ENCODE data around the gene HDAC10. TPM values are rescaled to one million over a fixed set of nuclear protein-coding genes. Genes with fewer than 3 reads are reported as not detected.
A peak's percentile ranks its signal among the peaks of the same experiment; 100 is the strongest.

Gene HDAC10
- total RNA-seq, 5 donors from 2014 or later (not counting 1 experiment from before 2014, with no cell fraction given): 101 to 152 (median 128) TPM

DNA sequence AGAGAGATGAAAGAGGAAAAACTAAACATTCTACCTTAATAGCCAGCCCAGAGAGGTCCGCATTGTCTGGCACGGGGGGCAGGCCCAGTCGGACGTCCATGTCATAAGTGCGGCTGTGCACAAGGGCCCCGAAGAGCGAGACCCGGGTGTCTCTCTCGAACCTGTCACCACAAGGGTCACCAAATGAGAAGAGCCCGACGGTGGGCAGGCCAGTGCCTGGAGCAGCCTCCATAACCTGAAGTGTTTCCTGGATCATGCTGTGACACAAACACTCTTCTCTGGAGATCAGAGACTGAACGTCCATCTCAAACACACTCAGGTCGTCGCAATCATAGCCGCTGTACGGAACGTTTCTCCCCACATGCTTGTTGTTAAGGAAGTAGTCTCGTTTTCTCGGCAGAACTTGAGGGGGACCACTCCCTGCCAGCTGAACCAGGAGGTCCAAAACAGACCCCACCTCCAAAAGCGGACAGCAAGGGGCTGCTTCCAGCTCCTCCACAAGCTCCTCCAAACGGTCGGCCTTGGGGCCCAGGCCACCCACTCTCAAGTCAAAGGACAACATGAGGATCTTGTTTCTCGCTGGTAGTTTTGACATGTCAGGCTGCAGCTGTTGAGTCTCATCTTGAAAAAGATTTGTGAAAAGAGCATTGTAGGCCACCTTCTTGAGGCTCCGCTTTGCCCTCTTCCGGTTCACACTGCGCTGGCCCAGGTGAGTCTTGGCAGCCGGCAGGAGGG is 7.2 kb downstream of the HDAC10 start:
- no peaks in the 10 kb centered on the region for H3K27me3 Mint-ChIP-seq
- ATAC-seq (replicated peaks in 1 of 4): peak in 3 of 4 experiments; percentile 49 to 58 (median 52)
- Histone ChIP-seq H3K4me3 (ENCODE audit: control insufficient read depth in 1 of 2, extremely low read depth in 1 of 2, low read length in 1 of 2) (peak overlapping the region; percentile 77 to 82), H3K9me3 (no peaks in the 10 kb centered on the region), H3K27me3 (replicated peaks in 1 of 2; ENCODE audit: control insufficient read depth in 2 of 2, extremely low read depth in 1 of 2, insufficient read depth in 2 of 2, low read length in 1 of 2) (no peaks in the 10 kb centered on the region), H3K4me1 (ENCODE audit: control insufficient read depth in 1 of 2, extremely low read depth in 1 of 2, insufficient read depth in 2 of 2, low read length in 2 of 2) (peaks cover 16 to 78% of the 10 kb centered on the region in 2 experiments), H3K36me3 (ENCODE audit: control insufficient read depth in 2 of 2, extremely low read depth in 1 of 2, insufficient read depth in 1 of 2, low read length in 1 of 2) (peaks cover 14 to 38% of the 10 kb centered on the region in 2 donors), H3K27ac (ENCODE audit: low read length) (peak overlapping the region; percentile 91)
- ChIA-PET POLR2A (interaction anchor here in 1 of 2 donors (0.5 kb wide), 2 partner anchors 111 to 283 kb away, joined by 3 to 4 read pairs; no protein-coding TSS in a partner anchor), CTCF (interaction anchor here (0.6 to 2.4 kb wide), 5 partner anchors 47 to 377 kb away, joined by 3 to 8 read pairs (median 4); partner anchors contain the start of gene SCO2 (in 1 of the 2))
- H3K4me1 Mint-ChIP-seq: peaks cover 44 to 49% (median 44%) of the 10 kb centered on the region in 3 donors
- H3K9me3 Mint-ChIP-seq: no peaks in the 10 kb centered on the region
- H3K36me3 Mint-ChIP-seq: peaks cover 19% of the 10 kb centered on the region
- WGBS (ENCODE audit: insufficient coverage): 13% methylated on average over 19 of the region's 27 CpGs
- H3K4me3 Mint-ChIP-seq: peak overlapping the region; percentile 91 to 97 (median 95)
- H3K27ac Mint-ChIP-seq: peak overlapping the region; percentile 99 to 100
- no peak for DNase-seq

DNA sequence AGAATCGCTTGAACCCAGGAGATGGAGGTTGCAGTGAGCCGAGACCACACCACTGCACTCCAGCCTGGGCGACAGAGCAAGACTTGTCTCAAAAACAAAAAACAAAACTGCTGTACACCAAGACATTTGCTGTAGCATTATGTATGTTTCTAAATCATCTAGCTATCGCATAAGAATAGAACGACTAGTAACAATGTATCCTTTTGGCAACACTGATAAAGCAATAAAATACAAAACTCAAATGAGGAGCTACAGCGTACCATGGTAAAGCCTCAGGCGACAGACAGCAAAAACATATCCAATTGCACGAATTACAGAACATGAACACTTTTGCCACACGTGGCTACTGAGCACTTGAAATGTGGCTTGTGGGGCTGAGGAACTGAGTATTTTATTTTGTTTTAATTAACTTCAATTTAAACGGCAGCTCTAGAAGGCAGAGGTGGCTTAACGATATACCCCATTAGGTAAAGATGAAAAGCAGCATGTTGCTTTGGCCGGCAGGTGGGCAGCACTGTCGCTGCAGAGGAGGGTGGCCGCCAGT is 8.6 kb downstream of the HDAC10 start:
- Mint-ChIP-seq H3K9me3 (no peaks in the 10 kb centered on the region), H3K4me3 (peak overlapping the region; percentile 91 to 97 (median 95)), H3K27me3 (no peaks in the 10 kb centered on the region), H3K36me3 (peaks cover 16% of the 10 kb centered on the region), H3K4me1 (peaks cover 42 to 49% (median 44%) of the 10 kb centered on the region in 3 donors), H3K27ac (peak overlapping the region; percentile 52 to 66)
- Histone ChIP-seq H3K27ac (ENCODE audit: low read length) (no peak overlapping the region), H3K9me3 (no peaks in the 10 kb centered on the region), H3K4me3 (ENCODE audit: control insufficient read depth in 1 of 2, extremely low read depth in 1 of 2, low read length in 1 of 2) (peak overlapping the region; percentile 24 to 82), H3K27me3 (replicated peaks in 1 of 2; ENCODE audit: control insufficient read depth in 2 of 2, extremely low read depth in 1 of 2, insufficient read depth in 2 of 2, low read length in 1 of 2) (no peaks in the 10 kb centered on the region), H3K36me3 (ENCODE audit: control insufficient read depth in 2 of 2, extremely low read depth in 1 of 2, insufficient read depth in 1 of 2, low read length in 1 of 2) (peaks cover 9 to 39% of the 10 kb centered on the region in 2 donors), H3K4me1 (ENCODE audit: control insufficient read depth in 1 of 2, extremely low read depth in 1 of 2, insufficient read depth in 2 of 2, low read length in 2 of 2) (peaks cover 16 to 66% of the 10 kb centered on the region in 2 experiments)
- CTCF ChIA-PET: interaction anchor here (0.7 to 2.4 kb wide), 7 partner anchors 10 to 475 kb away, joined by 3 to 5 read pairs (median 3); partner anchors contain the start of genes LMF2 (in 1 of the 2) and NCAPH2 (in 1 of the 2)
- 83% methylated on average over 2 of the region's 14 CpGs for WGBS (ENCODE audit: insufficient coverage)
- no peak for DNase-seq
- POLR2A ChIA-PET: interaction anchor here in 1 of 2 donors (0.7 kb wide), 1 partner anchor 99 kb away, joined by 4 read pairs; no protein-coding TSS in a partner anchor
- no peak for ATAC-seq (replicated peaks in 1 of 4)

DNA sequence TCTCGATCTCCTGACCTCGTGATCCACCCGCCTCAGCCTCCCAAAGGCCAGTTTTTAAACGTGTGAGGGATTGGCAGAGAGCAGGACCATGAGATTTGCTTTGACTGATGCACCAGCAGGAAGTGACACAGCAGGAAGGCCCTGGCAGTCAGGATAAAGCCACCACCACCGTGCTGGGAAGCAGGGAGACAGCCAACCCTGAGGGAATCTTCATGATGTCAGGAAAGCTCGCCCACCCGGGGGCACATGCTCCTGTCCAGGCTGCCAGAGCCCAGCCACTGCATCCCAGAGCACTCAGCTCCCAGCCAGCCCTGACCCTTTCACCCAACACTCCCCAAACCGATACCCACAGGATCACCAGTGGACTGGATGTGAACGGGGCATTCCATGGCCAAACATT is 12.3 kb downstream of the HDAC10 start:
- Mint-ChIP-seq H3K4me3 (no peak overlapping the region), H3K36me3 (peaks cover 24% of the 10 kb centered on the region), H3K27ac (no peak overlapping the region), H3K4me1 (peaks cover 41 to 48% (median 46%) of the 10 kb centered on the region in 3 donors), H3K27me3 (no peaks in the 10 kb centered on the region), H3K9me3 (no peaks in the 10 kb centered on the region)
- H3K9me3 ChIP-seq: no peaks in the 10 kb centered on the region
- 87% methylated on average over 7 of the region's 9 CpGs for WGBS (ENCODE audit: insufficient coverage)
- DNase-seq (no peak), ATAC-seq (replicated peaks in 1 of 4) (no peak)
- no peak overlapping the region for H3K4me3 ChIP-seq (ENCODE audit: control insufficient read depth in 1 of 2, extremely low read depth in 1 of 2, low read length in 1 of 2)
- H3K4me1 ChIP-seq (ENCODE audit: control insufficient read depth in 1 of 2, extremely low read depth in 1 of 2, insufficient read depth in 2 of 2, low read length in 2 of 2): peaks cover 13 to 51% of the 10 kb centered on the region in 2 experiments
- ChIA-PET POLR2A (interaction anchor here in 1 of 2 donors (0.5 kb wide), 1 partner anchor 163 kb away, joined by 5 read pairs; no protein-coding TSS in a partner anchor), CTCF (interaction anchor here in 1 of 2 donors (1.0 kb wide), 1 partner anchor 29 kb away, joined by 3 read pairs; no protein-coding TSS in a partner anchor)
- H3K27ac ChIP-seq (ENCODE audit: low read length): no peak overlapping the region
- H3K36me3 ChIP-seq (ENCODE audit: control insufficient read depth in 2 of 2, extremely low read depth in 1 of 2, insufficient read depth in 1 of 2, low read length in 1 of 2): peaks cover 10 to 39% of the 10 kb centered on the region in 2 donors
- H3K27me3 ChIP-seq (replicated peaks in 1 of 2; ENCODE audit: control insufficient read depth in 2 of 2, extremely low read depth in 1 of 2, insufficient read depth in 2 of 2, low read length in 1 of 2): no peaks in the 10 kb centered on the region

DNA sequence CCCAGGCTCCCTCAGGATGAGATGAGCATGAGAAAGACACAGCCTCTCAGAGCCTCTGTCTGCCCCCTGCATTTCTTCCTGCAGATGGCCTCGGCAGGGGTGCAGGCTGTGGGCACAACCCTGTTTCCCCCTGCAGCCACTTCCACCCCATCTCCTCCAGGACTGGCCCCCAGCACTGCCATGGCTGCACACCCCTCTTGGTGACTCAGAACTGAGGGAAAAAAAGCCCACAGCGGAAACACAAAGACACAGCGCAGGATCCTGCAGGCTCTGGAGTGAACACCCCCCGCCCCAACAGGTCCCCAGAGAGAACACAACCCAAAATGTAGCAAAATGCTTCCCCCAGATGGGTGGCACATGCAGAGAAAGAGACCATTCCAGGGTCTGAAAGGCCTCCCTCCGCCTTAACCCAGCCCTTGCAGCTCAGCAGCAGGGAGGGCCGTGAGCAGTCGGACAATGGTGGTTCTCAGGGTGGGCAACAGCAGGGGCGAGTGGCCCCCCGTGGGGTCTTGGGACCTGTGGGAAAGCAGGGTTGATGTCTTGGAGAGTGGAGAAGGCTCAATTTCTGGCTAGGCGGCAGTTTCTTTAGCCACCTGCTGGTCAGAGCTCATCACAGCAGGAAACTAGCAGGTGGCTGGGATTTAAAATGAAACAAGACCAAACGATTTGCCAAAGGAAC is 14.2 kb downstream of the HDAC10 start:
- ChIA-PET POLR2A (no interaction called here), CTCF (interaction anchor here in 1 of 2 donors (0.6 kb wide), 1 partner anchor 90 kb away, joined by 6 read pairs; the partner anchor contains the start of gene DENND6B)
- Mint-ChIP-seq H3K9me3 (no peaks in the 10 kb centered on the region), H3K4me1 (peaks cover 30 to 35% (median 31%) of the 10 kb centered on the region in 3 donors), H3K27ac (no peak overlapping the region), H3K27me3 (no peaks in the 10 kb centered on the region), H3K4me3 (no peak overlapping the region), H3K36me3 (peaks cover 25% of the 10 kb centered on the region)
- Histone ChIP-seq H3K36me3 (ENCODE audit: control insufficient read depth in 2 of 2, extremely low read depth in 1 of 2, insufficient read depth in 1 of 2, low read length in 1 of 2) (peaks cover 24 to 51% of the 10 kb centered on the region in 2 donors), H3K27me3 (replicated peaks in 1 of 2; ENCODE audit: control insufficient read depth in 2 of 2, extremely low read depth in 1 of 2, insufficient read depth in 2 of 2, low read length in 1 of 2) (no peaks in the 10 kb centered on the region), H3K9me3 (no peaks in the 10 kb centered on the region), H3K4me1 (ENCODE audit: control insufficient read depth in 1 of 2, extremely low read depth in 1 of 2, insufficient read depth in 2 of 2, low read length in 2 of 2) (peaks cover 0 to 35% of the 10 kb centered on the region in 2 experiments), H3K27ac (ENCODE audit: low read length) (no peak overlapping the region), H3K4me3 (ENCODE audit: control insufficient read depth in 1 of 2, extremely low read depth in 1 of 2, low read length in 1 of 2) (no peak overlapping the region)
- ATAC-seq (replicated peaks in 1 of 4): no peak
- DNase-seq: no peak
- WGBS (ENCODE audit: insufficient coverage): 75% methylated on average over 7 of the region's 11 CpGs

DNA sequence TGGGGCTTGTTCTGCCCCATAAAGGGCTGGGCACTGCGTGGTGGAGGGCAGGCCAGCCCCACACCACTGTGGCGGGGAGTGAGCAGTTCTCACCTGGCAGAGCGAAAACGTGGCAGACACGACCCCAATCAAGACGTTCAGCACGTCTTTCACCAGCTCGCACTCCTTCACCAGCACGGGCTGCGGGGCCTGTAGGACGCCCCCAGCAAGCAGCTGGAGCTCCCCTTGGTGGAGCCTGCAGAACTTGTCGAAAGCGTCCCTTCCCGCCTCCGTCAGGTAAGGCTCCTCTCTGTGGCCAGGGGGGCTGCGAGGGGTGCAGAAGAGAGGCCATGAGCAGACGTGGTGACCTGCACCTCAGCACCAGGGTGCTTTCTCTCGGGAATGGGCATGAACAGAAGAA is 17.8 kb downstream of the HDAC10 start:
- ChIA-PET CTCF (no interaction called here), POLR2A (no interaction called here)
- Histone ChIP-seq H3K9me3 (no peaks in the 10 kb centered on the region), H3K36me3 (ENCODE audit: control insufficient read depth in 2 of 2, extremely low read depth in 1 of 2, insufficient read depth in 1 of 2, low read length in 1 of 2) (peaks cover 24 to 53% of the 10 kb centered on the region in 2 donors), H3K27ac (ENCODE audit: low read length) (no peak overlapping the region), H3K4me3 (ENCODE audit: control insufficient read depth in 1 of 2, extremely low read depth in 1 of 2, low read length in 1 of 2) (no peak overlapping the region), H3K27me3 (replicated peaks in 1 of 2; ENCODE audit: control insufficient read depth in 2 of 2, extremely low read depth in 1 of 2, insufficient read depth in 2 of 2, low read length in 1 of 2) (no peaks in the 10 kb centered on the region), H3K4me1 (ENCODE audit: control insufficient read depth in 1 of 2, extremely low read depth in 1 of 2, insufficient read depth in 2 of 2, low read length in 2 of 2) (peaks cover 0 to 19% of the 10 kb centered on the region in 2 experiments)
- Mint-ChIP-seq H3K4me1 (peaks cover 18 to 26% (median 23%) of the 10 kb centered on the region in 3 donors), H3K27me3 (no peaks in the 10 kb centered on the region), H3K27ac (no peak overlapping the region), H3K36me3 (peaks cover 28% of the 10 kb centered on the region), H3K9me3 (no peaks in the 10 kb centered on the region), H3K4me3 (no peak overlapping the region)
- WGBS (ENCODE audit: insufficient coverage): 97% methylated on average over 18 of the region's 18 CpGs
- ATAC-seq (replicated peaks in 1 of 4) (no peak), DNase-seq (no peak)
